DMS114 treated with DMSO at 0.1 percent for 48 hours (cell line): Measurements from ENCODE around the gene PSMD1.
"Not testable (repeated sequence)": the region's sequence is repeated elsewhere in the genome, so short reads cannot be mapped to it uniquely, and the experiment has no call there.

ENCODE experiments used
- DNase-seq: peaks from one replicate; lab custom pipeline; 2025; ENCODE audit not compliant: unreplicated experiment; lab: John Stamatoyannopoulos, UW

The PSMD1 gene

DNA sequence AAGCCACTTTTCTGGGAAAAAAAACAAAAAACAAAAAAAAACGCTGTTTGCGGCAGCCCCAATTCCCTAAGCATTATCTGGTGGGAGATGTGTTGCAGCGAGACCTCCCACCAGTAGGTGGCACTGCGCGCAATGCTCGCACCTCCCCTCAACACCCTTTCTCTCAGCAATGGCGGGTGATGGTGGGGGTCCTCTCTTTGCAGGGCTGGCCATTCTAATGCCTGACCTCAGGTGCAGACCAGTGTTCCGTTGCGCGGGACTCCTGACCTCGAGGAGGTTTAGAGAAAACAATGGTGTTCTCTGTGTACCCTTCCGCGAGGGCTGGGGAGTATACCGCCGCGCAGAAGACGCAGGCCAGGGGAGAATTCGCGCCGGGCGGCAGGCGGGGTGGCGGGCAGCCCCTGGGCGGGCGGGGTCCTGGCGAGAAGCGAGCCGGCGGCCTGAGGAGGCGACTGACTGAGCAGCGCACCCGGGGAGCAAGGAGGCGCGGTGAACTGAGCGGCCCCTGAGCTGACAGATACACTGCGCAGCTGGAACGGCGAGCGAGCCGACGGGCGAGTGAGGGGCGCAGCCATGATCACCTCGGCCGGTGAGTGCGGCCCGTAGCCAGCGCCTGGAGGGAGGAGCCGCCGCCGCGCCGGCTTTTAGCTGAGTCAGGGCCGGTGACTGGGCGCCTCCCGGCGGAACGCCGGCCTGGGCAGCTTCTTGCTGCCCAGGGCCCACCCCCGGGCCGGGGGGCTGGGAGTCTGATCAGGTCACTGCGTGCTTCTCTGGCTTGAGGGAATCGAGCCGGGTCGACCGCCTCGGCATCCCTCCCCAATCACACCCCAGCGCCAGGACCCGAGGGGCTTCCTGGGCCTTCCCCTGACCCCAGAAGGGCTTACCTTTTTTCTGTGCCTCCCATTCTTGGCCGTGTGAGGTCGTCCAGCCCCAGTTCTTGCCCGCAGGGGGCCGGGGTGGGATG, at the start of gene PSMD1:
TSS of gene PSMD1 (plus strand) at position 415 of the 964 bp plus-strand sequence. CDS start at position 574, 159 bp downstream.
- DNase-seq: peak; percentile 82

DNA sequence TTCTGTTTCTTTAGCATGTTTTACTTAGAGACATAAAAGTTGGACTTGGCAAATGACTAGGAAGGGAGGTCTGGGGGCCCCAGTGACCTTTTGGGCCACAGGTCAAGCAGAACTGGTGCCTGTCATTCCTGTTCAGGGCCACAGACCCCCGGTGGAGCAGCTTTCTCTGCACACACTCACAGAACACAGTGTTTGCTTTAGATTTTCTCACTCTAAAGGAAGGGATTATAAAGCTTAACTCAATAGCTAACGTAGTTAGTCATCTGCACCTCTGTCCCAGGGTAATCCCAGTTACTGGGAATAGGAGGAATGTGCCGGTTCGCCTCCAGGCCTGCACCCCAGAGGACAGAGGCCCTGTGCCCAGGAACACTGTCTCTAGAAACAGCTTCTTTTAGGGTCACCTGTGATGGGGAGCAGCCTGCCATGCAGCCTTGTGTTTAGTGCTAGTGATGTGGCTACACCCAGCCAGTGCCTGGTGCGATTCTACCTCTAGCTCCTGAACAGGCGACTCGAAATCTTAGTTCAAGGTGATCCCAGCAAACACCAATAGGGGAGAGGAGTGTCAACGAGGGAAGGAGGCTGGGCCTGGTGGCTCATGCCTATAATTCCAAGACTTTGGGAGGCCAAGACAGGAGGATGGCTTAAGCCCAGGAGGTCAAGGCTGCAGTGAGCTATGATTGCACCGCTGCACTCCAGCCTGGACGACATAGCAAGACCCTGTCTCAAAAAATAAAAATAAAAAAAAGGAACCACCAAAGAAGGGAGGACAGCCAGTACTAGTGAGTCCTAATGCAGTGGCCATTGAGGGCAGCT, 49.2 kb upstream of the PSMD1 start:
- DNase-seq: no peak

DNA sequence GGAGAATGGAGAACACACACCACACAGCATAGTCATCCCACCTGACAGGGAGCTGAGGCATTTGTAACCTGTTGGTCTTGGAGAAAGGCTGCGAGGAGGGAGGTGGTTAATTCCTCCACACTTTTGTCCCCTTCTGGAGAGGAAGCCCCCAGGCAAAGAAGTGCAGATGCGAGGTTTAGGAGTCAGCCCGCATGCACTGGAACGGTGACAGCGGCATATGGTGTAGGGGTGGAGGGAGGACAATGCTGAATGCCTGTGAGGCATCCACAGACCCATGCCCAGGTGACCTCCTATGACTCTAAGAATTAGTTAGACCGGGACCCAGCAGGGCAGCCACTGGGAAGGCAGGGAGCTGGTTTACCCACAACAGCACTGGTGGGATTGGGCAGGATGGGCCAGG, 48.5 kb upstream of the PSMD1 start:
- DNase-seq: no peak

DNA sequence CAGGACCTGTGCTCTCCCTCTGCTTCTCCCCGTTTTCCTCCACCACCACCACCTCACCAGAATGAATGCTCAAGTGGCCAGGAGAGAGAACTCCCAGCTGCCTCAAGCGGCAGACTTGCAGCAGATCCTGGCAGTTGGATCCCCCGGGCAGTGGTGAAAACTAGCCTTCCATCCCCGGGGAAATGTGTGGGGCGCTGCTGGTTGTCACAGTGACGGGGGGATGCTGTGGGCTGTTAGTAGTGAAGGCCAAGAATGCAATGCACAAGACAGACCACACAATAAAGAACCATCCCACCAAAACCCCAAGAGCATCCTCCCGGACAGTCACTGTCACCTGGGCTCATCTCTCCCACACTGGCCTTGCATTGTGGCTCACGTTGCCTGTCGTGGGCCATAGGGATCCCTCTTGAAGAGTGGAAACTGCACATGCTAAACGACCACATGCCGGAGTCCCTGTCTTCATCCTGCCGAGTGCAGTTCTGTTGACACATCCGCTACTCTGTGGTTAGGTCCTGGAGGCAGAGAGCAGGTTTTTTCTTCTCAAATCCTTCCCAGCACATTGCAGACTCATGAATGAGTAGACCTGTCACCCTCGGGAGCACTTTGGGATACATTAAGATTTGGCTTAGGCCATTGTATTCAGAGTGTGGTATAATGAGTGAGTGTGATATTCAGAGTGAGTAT, 47.3 kb upstream of the PSMD1 start:
- no peak for DNase-seq

DNA sequence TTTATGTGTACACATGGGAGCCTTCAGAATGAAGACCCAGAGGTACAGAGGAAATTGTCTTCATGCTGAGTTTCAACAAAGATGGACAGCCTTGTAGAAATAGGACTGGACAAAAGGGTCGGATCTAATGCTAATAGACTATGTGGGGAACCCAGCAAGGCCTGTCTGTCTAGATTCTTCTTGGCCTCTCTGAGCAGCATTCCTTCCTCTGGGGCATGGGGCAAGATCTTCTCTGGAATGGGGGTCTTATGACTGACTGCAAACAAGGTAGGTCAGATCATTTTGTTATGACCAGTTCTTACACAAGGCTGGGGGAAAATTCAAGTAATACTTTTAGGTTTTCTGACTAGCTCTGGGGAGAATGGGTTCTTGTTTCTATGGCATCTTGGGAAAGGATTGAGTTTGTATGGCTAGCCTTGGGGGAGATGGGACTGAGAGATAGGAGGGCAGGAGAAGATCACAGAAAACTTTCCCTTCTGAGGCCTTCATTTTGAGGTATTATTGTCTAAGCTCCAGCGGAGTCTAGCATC, 46.4 kb upstream of the PSMD1 start:
- no peak for DNase-seq

DNA sequence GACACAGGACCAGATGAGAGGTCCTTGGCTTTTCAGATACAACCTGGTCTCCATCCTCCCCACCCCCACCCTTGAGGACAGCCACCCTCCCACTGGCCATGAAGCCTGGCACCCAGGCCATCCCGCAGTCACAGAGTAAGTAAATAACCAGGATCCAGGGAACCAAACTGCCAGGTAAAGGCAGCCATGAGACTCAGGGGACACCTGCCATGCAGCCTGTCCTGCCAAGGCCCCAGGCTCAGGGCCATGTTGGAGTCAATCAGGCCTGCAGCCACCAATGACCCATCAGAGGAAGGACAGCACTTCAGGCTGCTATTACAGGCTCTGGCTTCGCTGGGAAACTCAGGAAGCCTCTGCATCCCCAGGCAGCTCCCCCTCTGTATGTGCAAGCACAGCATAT, 45.1 kb upstream of the PSMD1 start:
- no peak for DNase-seq

DNA sequence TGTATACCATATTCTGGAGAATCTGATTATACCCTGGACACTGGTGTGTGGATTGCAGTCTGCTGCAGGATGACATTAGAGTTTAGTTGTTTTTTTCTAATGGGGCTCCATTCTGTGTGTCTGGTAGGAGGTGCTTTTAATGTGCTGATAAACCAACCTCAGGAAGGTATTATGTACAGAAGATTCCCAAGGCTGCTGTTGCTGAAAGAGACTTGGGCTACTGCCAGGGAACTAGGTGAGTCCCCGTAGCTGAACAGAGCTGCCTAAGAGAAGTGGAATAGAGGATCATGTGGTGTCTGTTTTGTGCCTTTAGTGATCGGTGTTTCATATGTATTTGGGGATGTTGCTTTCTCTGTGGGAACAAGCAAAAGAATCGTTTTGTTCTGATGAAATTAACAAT, 44.2 kb upstream of the PSMD1 start:
- no peak for DNase-seq

DNA sequence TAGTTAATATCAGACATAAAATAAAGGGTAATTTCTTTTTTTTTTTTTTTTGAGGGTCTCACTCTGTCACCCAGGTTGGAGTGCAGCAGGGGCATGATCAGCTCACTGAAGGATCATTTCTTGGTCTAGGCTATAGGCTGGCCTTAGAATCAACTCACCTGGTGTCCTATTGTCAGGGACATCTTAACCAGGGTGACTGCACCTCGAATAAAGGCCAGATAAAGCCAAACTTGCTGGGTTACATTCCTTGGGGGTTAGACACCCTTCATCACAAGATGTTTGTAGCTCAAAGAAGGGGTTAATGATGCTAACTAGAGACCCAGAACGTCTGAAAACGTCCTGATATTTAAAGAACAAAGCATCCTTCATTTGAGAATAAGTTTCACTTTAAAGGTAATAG, 42.8 kb upstream of the PSMD1 start:
- no peak for DNase-seq

DNA sequence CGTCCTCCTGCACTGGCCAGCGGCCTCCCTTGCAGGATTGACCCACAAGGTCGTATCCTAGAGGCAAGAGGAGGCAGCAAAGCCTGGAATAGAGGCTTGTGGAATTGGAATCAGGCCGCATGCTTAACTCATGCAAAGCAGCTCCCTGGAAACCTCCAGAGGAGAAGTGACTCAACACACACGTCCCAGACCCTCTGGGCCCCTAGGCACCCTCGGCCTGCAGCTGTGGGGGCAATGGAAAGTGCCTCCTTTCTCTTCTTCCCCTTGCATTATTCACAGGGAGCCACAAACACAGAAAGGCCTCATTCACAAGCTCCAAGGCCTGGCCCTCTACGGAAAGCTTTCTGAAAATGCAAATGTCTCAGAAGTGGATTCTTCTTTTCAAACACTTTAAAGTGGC, 41.2 kb upstream of the PSMD1 start:
- DNase-seq: no peak

DNA sequence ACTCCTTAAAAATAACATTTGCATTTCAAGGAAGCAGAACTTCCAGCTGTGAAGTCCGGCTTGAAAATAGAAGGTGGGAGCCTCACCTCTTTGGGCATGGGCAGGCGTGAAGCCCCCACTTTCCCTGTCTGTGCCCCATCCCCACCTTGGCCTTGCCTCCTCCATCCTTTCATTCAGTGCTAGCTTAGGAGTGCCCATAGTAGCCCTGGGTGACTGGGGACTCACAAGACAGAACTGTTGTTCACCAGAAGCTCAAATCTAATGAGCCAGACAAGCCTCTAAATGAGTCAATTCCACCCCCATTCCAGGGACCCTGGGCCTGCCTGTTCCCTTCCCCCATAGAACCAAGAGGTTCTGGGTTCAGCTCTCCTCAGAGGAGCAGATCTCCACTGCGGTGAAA, 40.7 kb upstream of the PSMD1 start:
- no peak for DNase-seq

DNA sequence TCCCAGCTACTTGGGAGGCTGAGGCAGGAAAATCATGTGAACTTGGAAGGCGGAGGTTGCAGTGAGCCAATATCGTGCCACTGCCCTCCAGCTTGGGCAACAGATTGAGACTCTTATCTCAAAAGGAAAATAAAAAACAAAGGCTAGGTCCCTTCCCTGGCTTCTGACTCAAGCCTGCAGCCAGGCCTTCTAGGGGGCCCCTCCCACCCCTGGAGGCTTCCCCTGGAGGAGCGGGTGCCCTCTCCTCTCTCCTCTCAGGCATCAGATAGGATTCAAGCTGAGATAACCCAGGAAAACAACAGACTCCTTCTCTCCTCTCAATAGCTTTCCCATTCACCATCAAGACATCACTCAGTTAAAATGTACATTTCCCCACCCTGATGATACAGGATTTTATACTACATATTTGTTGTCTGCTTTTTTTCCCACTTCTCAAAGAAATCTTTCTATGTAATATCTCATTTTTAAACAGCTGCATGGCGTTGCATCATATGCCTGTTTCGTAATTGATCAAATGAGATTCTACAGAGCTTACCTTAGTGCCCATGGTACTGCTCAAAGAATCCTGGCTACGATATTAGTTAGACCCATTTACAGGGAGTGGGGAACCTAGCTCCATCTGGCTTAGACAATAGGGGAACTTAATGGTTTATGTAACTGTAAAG, 40.0 kb upstream of the PSMD1 start:
- no peak for DNase-seq

DNA sequence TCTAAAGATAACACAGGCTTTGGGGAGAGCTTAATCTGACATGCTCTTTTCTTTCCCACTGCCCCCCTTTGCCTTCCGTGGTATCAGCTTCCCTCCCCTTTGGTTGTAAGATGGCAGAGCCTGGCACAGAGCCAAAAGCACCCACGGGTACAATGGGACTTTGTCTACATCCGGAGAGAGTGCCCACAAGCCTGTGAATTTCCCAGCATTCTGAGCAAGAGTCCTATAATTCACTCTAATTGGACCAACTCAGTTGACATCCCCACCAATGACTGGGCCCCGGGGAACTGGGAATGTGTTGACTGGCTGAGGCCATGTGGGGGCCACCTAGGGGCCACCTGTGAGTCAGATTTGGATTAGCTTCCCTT, 39.5 kb upstream of the PSMD1 start:
- no peak for DNase-seq

DNA sequence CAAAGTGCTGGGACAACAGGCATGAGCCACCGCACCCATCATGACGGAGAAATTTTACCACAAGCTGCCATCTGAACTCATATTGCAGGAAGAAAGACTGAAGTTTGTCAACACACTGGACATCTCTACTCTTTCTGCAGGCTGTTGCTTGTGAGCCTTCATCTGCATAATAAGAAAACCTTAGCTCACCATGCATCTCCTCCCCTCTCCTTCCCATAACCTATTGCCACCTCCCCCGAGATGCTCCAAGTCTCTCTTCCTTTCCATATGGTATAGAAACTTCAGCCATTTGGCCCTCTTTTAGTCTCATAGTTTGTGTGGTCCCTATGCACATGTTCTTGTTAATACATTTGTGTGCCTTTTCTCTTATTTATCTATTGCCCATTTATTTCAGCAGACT, 38.5 kb upstream of the PSMD1 start:
- no peak for DNase-seq

DNA sequence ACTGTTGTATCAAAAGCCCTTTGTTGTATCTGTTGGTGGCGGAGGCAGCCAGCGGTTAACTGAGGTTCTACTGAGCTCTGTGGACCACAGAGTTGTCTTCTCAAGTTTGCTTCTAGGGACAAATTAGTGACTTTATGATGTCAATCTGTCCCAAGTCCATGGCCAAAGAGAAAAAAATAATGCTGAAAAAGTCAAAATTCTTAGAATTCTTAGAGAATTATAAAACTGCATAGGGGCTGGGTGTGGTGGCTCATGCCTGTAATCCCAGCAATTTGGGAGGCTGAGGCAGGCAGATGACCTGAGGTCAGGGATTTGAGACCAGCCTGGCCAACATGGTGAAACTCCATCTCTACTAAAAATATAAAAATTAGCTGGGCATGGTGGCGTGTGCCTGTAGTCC, 31.6 kb upstream of the PSMD1 start:
- DNase-seq: not testable (repeated sequence)

DNA sequence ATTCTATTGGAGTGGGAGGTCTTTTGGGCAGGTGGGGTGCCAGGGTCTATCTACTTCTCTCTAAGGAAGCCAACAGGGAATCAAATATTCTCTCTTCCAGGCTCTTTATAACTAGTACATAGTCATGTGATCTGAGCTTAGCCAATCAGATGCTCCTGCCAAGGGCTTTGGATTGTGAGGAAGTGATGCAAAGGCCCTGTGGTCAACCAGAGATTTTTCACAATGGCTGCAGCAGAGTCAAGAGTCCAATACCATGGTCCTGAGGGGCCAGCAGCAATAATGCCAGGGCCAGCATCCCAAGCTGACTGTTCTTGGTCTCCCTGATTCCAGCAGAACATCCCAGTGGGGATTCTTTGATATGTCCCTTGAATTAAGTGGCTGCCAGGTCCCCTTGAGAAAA, 27.8 kb upstream of the PSMD1 start:
- DNase-seq: no peak

DNA sequence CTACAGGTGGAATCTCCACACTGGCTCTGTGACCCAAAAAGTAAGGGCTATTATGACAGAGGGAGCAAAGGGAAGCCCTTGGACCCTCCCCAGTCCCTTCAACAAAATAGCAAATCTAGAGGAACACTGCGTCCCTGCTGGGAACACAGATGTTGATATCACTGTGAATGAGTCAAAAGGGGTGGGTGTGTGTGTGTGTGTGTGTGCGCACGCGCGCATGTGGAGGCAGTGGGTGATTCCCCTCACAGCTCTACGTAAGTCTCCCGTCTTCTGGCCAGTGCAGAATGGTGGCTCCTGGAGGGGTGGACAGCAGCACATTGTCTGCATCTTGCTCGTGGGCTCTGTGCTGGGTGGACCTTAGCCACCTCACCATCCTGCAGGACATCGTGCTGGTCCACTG, 27.1 kb upstream of the PSMD1 start:
- DNase-seq: no peak

DNA sequence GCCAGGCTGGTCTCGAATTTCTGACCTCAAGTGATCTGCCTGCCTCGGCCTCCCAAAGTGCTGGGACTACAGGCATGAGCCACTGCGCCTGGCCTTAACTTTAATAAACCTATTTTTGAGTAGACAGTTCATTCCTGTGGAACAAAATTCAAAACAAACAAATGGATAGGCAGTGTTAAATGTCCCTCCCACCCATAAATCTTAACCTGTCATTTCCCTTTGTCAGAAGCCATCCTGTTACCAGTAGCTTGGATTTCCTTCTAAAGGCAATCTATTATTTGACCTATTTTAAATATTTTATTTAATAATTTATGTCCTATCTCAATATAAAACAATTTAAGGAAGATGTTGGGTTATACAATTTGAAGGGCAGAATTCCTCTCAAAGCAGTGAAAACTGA, 25.9 kb upstream of the PSMD1 start:
- DNase-seq: no peak

DNA sequence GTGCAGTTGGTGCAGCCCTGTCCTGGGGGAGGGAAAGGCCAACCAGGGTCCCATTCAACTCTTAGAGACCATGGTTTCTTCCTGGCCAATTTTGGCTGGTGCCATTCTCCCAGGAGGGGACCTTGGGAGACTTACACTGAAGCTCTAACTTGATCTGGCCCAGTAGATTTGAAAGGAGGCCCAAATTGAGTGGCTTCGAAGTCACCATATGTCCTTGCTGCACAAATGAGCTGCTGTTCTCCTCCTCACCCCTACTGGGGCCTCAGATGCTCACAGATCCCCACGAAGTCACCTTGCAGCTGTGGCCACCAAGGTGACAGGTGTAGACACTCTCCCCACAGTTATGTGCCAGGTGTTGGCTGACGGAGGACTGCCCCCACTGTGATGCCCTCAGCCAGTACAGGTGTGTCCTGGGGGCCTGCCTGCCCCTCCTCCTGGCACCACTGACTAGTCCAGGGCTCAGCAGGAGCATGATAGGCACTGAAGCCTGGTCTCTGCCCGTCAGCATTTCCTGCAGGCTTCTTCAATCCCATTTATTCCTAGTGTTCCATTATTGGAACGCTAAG, 24.0 kb upstream of the PSMD1 start:
- DNase-seq: no peak

DNA sequence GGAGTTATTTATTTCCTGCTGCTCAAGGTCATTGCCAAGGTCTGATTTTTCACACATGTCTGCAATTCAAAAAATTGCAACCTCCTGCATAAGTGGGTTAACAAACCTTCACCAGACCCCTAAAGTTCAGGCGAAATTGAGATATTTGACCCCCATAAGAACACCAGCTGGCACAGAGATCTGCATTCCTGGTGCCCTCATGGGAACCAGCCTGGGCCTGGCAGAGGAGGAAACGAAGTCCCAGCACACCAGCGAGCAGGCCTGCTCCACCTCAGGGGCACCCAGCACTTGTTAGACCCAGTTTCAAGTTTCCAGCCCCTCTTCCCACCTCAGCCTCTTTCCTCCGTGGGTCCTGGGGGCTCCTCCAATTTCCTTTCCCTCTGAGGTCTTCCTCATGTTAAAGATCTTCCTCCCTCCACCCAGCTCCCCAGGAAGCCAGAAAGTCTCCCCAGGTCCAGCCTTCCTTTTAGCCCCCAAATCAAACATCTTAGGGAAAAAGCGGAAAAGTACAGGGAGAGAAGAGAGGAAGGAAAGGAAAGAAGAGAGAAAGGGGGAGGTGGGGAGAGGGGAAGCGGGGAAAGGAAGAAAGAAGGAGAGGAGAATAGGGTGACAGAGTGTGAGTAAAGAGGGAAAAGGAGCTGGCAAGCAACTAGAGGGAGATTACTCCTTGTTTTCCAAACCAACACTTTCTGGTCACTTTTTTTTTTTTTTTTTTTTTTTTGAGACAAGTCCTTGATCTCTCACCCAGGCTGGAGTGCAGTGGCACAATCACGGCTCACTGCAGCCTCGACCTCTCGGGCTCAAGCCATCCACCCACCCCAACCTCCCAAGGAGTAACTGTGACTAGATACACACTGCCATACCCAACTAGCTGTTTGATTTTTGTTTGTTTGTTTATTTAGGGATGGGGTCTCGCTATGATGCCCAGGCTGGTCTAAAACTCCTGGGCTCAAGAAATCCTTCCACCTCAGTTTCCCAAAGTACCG, 23.2 kb upstream of the PSMD1 start:
- DNase-seq: no peak
